Measurements from ENCODE around the gene DPH7.
"Not testable (repeated sequence)": the region's sequence is repeated elsewhere in the genome, so short reads cannot be mapped to it uniquely, and the experiment has no call there.

Gene DPH7

DNA sequence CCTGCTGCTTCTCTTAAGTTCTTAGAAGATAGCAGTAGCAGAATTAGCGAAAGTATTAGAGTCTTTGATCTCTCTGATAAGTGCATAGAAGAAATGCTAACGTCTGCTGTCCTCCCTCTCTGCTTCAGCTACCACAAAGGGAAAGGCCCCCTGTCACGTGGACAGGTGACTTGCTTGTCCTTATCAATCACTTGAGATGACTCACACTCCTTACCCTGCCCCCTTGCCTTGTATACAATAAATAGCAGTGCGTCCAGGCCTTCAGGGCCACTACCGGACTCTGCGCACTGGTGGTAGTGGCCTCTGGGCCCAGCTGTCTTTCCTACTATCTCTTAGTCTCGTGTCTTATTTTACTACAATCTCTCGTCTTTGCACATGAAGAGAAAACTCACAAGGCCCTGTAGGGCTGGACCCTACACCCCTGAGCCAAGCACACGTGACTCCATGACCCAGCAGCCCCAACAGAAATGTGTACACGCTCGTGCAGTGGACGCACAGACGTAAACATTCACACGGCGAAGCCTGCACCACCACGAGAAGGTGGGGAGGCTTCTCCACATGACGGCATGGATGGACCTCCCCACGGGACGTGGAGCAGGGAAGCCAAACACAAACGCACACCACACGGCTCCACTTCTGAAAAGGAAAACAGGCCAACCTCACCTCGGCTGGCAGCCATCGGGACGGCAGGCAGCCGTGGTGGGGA lies 66.8 kb downstream of the DPH7 start:
- no peaks in the 10 kb centered on the region for H3K79me2 ChIP-seq (ENCODE audit: insufficient read depth, low read length)
- H3K27me3 ChIP-seq (ENCODE audit: insufficient read depth, low read length, poor library complexity), result no peaks in the 10 kb centered on the region
- no peak for ATAC-seq (ENCODE audit: insufficient read depth, low read depth)
- no peak overlapping the region for H3K4me3 ChIP-seq (ENCODE audit: low read depth in 1 of 2, low read length in 2 of 2)
- H3K27ac ChIP-seq (ENCODE audit: low read length), result no peak overlapping the region
- H3K4me2 ChIP-seq (ENCODE audit: insufficient read depth, low read length), result no peak overlapping the region
- TF ChIP-seq EZH2 (IDR thresholded peaks at IDR 0.05; ENCODE audit: borderline replicate concordance, low read depth, low read length, severe bottlenecking), result no peak
- TF ChIP-seq, protein P1, sequence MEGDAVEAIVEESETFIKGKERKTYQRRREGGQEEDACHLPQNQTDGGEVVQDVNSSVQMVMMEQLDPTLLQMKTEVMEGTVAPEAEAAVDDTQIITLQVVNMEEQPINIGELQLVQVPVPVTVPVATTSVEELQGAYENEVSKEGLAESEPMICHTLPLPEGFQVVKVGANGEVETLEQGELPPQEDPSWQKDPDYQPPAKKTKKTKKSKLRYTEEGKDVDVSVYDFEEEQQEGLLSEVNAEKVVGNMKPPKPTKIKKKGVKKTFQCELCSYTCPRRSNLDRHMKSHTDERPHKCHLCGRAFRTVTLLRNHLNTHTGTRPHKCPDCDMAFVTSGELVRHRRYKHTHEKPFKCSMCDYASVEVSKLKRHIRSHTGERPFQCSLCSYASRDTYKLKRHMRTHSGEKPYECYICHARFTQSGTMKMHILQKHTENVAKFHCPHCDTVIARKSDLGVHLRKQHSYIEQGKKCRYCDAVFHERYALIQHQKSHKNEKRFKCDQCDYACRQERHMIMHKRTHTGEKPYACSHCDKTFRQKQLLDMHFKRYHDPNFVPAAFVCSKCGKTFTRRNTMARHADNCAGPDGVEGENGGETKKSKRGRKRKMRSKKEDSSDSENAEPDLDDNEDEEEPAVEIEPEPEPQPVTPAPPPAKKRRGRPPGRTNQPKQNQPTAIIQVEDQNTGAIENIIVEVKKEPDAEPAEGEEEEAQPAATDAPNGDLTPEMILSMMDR (IDR thresholded peaks at IDR 0.05; ENCODE audit: borderline replicate concordance, extremely low read depth, low read length, poor library complexity, severe bottlenecking), result no peak
- no peaks in the 10 kb centered on the region for H4K20me1 ChIP-seq (ENCODE audit: insufficient read depth, low read length)
- no peaks in the 10 kb centered on the region for H3K9me3 ChIP-seq (ENCODE audit: insufficient read depth, low read length, severe bottlenecking)
- no peak for DNase-seq
- no peaks in the 10 kb centered on the region for H3K4me1 ChIP-seq (ENCODE audit: insufficient read depth, low read length)
- H3K36me3 ChIP-seq (ENCODE audit: insufficient read depth, low read length), result no peaks in the 10 kb centered on the region
- H3K9ac ChIP-seq (ENCODE audit: low read depth, low read length), result no peak overlapping the region
- no peak overlapping the region for H2AFZ ChIP-seq (ENCODE audit: low read depth, low read length)

DNA sequence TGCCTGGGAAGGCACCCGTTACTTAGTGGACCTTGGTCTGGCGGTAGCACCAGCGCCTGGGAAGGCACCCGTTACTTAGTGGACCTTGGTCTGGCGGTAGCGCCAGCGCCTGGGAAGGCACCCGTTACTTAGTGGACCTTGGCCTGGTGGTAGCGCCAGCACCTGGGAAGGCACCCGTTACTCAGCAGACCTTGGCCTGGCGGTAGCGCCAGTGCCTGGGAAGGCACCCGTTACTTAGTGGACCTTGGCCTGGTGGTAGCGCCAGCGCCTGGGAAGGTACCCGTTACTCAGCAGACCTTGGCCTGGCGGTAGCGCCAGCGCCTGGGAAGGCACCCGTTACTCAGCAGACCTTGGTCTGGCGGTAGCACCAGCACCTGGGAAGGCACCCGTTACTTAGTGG lies 67.6 kb downstream of the DPH7 start:
- H3K4me3 ChIP-seq (ENCODE audit: low read depth in 1 of 2, low read length in 2 of 2); ATAC-seq (ENCODE audit: insufficient read depth, low read depth); H3K9me3 ChIP-seq (ENCODE audit: insufficient read depth, low read length, severe bottlenecking); H2AFZ ChIP-seq (ENCODE audit: low read depth, low read length); H3K4me1 ChIP-seq (ENCODE audit: insufficient read depth, low read length); H3K79me2 ChIP-seq (ENCODE audit: insufficient read depth, low read length); H3K4me2 ChIP-seq (ENCODE audit: insufficient read depth, low read length); H3K36me3 ChIP-seq (ENCODE audit: insufficient read depth, low read length); H4K20me1 ChIP-seq (ENCODE audit: insufficient read depth, low read length); DNase-seq; H3K27me3 ChIP-seq (ENCODE audit: insufficient read depth, low read length, poor library complexity); H3K27ac ChIP-seq (ENCODE audit: low read length); H3K9ac ChIP-seq (ENCODE audit: low read depth, low read length): not testable (repeated sequence)

DNA sequence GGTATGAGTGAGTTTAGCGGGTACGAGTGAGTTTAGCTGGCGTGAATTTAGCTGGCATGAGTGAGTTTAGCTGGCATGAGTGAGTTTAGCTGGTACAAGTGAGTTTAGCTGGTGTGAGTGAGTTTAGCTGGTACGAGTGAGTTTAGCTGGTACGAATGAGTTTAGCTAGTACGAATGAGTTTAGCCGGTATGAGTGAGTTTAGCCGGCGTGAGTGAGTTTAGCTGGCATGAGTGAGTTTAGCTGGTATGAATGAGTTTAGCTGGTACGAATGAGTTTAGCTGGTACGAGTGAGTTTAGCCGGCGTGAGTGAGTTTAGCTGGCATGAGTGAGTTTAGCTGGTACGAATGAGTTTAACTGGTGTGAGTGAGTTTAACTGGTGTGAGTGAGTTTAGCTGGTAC lies 69.5 kb downstream of the DPH7 start:
- H3K4me3 ChIP-seq (ENCODE audit: low read depth in 1 of 2, low read length in 2 of 2), result no peak overlapping the region
- H3K79me2 ChIP-seq (ENCODE audit: insufficient read depth, low read length), result no peaks in the 10 kb centered on the region
- H3K9me3 ChIP-seq (ENCODE audit: insufficient read depth, low read length, severe bottlenecking), result no peaks in the 10 kb centered on the region
- H4K20me1 ChIP-seq (ENCODE audit: insufficient read depth, low read length), result no peaks in the 10 kb centered on the region; the same call in 1 of the 2 replicates
- H3K4me2 ChIP-seq (ENCODE audit: insufficient read depth, low read length), result no peak overlapping the region
- no peak for TF ChIP-seq EZH2 (IDR thresholded peaks at IDR 0.05; ENCODE audit: borderline replicate concordance, low read depth, low read length, severe bottlenecking)
- TF ChIP-seq, protein P1 (IDR thresholded peaks at IDR 0.05; ENCODE audit: borderline replicate concordance, extremely low read depth, low read length, poor library complexity, severe bottlenecking), result no peak
- no peak overlapping the region for H2AFZ ChIP-seq (ENCODE audit: low read depth, low read length)
- H3K27me3 ChIP-seq (ENCODE audit: insufficient read depth, low read length, poor library complexity), result no peaks in the 10 kb centered on the region
- H3K27ac ChIP-seq (ENCODE audit: low read length), result no peak overlapping the region
- no peaks in the 10 kb centered on the region for H3K36me3 ChIP-seq (ENCODE audit: insufficient read depth, low read length)
- no peaks in the 10 kb centered on the region for H3K4me1 ChIP-seq (ENCODE audit: insufficient read depth, low read length)
- DNase-seq (no peak), ATAC-seq (ENCODE audit: insufficient read depth, low read depth) (no peak)
- H3K9ac ChIP-seq (ENCODE audit: low read depth, low read length), result no peak overlapping the region

GRCh38 chr9:137506702-137507171 lies 72.0 kb downstream of the DPH7 start:
- no peaks in the 10 kb centered on the region for H3K27me3 ChIP-seq (ENCODE audit: insufficient read depth, low read length, poor library complexity)
- no peak for TF ChIP-seq EZH2 (IDR thresholded peaks at IDR 0.05; ENCODE audit: borderline replicate concordance, low read depth, low read length, severe bottlenecking)
- TF ChIP-seq, protein P1 (IDR thresholded peaks at IDR 0.05; ENCODE audit: borderline replicate concordance, extremely low read depth, low read length, poor library complexity, severe bottlenecking), result no peak
- no peak overlapping the region for H3K4me3 ChIP-seq (ENCODE audit: low read depth in 1 of 2, low read length in 2 of 2)
- no peaks in the 10 kb centered on the region for H3K9me3 ChIP-seq (ENCODE audit: insufficient read depth, low read length, severe bottlenecking)
- no peak overlapping the region for H3K27ac ChIP-seq (ENCODE audit: low read length)
- H3K4me2 ChIP-seq (ENCODE audit: insufficient read depth, low read length), result no peak overlapping the region
- no peaks in the 10 kb centered on the region for H3K79me2 ChIP-seq (ENCODE audit: insufficient read depth, low read length)
- no peak for ATAC-seq (ENCODE audit: insufficient read depth, low read depth)
- no peaks in the 10 kb centered on the region for H3K36me3 ChIP-seq (ENCODE audit: insufficient read depth, low read length)
- no peak overlapping the region for H2AFZ ChIP-seq (ENCODE audit: low read depth, low read length)
- no peak for DNase-seq
- H3K9ac ChIP-seq (ENCODE audit: low read depth, low read length), result no peak overlapping the region
- no peaks in the 10 kb centered on the region; the same call in 1 of the 2 replicates for H4K20me1 ChIP-seq (ENCODE audit: insufficient read depth, low read length)
- H3K4me1 ChIP-seq (ENCODE audit: insufficient read depth, low read length), result no peaks in the 10 kb centered on the region

Measured in DND-41 (cell line).